ENCODE results near the gene SDHA. TPM values are rescaled to one million over a fixed set of nuclear protein-coding genes. Genes with fewer than 3 reads are reported as not detected.

SDHA gene
- total and polyA plus RNA-seq, 2 of the 13 experiments (the other 11 are each of a cell fraction or from before 2014, with no cell fraction given) = 185 to 240 TPM

DNA sequence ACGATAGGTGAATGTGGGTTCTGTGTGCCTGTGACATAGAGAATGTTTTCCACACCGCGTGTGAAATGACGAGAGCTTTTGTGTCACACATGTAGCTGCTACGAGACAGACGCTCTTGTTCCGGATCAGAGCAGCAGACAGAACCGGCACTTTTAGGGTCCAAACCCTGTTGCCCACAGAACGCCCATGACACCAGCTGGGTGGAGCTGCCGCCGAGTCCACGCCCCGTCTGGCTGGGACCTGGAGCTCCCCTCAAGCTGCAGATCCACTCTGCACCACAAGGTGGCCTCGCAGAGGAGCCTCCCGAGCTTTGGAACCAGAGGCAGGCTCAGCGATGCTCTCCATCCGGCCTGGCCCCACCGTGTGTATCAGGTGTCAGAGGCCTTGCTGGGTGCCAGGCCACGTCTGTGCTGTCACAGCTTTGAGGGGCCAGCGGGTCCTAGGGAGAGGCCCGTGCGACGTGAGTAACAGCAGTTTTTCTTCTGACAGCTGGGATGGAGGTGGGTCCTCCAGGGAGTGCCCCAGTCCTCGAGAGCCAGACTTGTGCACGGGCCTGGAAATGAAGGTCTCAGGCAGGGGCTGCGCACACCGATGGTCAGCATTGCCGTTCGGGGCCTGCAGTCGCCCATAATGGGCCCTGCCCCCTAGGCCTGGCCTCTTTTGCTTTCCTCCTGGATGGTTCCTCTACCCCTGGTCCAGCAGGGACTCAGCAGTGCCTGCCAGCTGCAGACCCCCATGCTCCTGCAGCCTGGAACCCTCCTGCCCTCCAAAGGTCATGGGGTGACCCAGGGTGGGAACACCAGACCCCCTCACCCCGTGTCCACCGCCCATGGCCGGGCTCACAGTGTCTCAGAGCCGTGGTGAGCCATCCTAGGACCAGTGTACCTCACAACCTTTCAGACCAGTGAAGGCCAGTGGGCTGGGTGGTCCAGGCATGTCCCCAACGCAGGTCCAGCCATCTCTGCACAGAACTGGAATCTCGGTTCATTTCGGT lies 29.3 kb upstream of the SDHA start (continued):
- TF ChIP-seq MED8 (CRISPR knock-in tag; IDR thresholded peaks at IDR 0.05; ENCODE audit: insufficient replicate concordance) (no peak), ZNF382 (CRISPR knock-in tag; IDR thresholded peaks at IDR 0.05; ENCODE audit: borderline replicate concordance) (no peak), NFKB2 (CRISPR knock-in tag; IDR thresholded peaks at IDR 0.05; ENCODE audit: borderline replicate concordance) (no peak; the same call in 1 of the 2 replicates), TAF1 (CRISPR knock-in tag; IDR thresholded peaks at IDR 0.05) (no peak), MEIS1 (CRISPR knock-in tag; IDR thresholded peaks at IDR 0.05; ENCODE audit: borderline replicate concordance) (no peak), ZNF616 (CRISPR knock-in tag; IDR thresholded peaks at IDR 0.05; ENCODE audit: low read depth) (no peak), ZNF589 (CRISPR knock-in tag; conservative IDR thresholded peaks at IDR 0.05) (no peak), MEF2D (CRISPR knock-in tag; IDR thresholded peaks at IDR 0.05) (no peak), HDAC6 (IDR thresholded peaks at IDR 0.05; ENCODE audit: low read depth, low read length) (no peak), POGZ (CRISPR knock-in tag; IDR thresholded peaks at IDR 0.05) (no peak), KDM6A (CRISPR knock-in tag; IDR thresholded peaks at IDR 0.05; ENCODE audit: low read depth) (no peak), ZBTB7B (CRISPR knock-in tag; IDR thresholded peaks at IDR 0.05) (no peak), MAF1 (CRISPR knock-in tag; IDR thresholded peaks at IDR 0.05; ENCODE audit: borderline replicate concordance) (no peak), RBFOX2 (IDR thresholded peaks at IDR 0.05; ENCODE audit: low read depth, low read length) (no peak), TEAD3 (CRISPR knock-in tag; optimal IDR thresholded peaks at IDR 0.05; ENCODE audit: borderline replicate concordance) (peak; percentile 69), ZNF451 (CRISPR knock-in tag; IDR thresholded peaks at IDR 0.05) (no peak), ZSCAN20 (CRISPR knock-in tag; IDR thresholded peaks at IDR 0.05; ENCODE audit: borderline replicate concordance) (no peak), ZBTB21 (CRISPR knock-in tag; IDR thresholded peaks at IDR 0.05) (no peak)
- TF ChIP-seq, protein P1, sequence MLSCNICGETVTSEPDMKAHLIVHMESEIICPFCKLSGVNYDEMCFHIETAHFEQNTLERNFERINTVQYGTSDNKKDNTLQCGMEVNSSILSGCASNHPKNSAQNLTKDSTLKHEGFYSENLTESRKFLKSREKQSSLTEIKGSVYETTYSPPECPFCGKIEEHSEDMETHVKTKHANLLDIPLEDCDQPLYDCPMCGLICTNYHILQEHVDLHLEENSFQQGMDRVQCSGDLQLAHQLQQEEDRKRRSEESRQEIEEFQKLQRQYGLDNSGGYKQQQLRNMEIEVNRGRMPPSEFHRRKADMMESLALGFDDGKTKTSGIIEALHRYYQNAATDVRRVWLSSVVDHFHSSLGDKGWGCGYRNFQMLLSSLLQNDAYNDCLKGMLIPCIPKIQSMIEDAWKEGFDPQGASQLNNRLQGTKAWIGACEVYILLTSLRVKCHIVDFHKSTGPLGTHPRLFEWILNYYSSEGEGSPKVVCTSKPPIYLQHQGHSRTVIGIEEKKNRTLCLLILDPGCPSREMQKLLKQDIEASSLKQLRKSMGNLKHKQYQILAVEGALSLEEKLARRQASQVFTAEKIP (CRISPR knock-in tag; IDR thresholded peaks at IDR 0.05; ENCODE audit: borderline replicate concordance) = no peak
- TF ChIP-seq, protein P2, sequence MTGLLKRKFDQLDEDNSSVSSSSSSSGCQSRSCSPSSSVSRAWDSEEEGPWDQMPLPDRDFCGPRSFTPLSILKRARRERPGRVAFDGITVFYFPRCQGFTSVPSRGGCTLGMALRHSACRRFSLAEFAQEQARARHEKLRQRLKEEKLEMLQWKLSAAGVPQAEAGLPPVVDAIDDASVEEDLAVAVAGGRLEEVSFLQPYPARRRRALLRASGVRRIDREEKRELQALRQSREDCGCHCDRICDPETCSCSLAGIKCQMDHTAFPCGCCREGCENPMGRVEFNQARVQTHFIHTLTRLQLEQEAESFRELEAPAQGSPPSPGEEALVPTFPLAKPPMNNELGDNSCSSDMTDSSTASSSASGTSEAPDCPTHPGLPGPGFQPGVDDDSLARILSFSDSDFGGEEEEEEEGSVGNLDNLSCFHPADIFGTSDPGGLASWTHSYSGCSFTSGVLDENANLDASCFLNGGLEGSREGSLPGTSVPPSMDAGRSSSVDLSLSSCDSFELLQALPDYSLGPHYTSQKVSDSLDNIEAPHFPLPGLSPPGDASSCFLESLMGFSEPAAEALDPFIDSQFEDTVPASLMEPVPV (CRISPR knock-in tag; IDR thresholded peaks at IDR 0.05) = no peak
- TF ChIP-seq, protein P3, sequence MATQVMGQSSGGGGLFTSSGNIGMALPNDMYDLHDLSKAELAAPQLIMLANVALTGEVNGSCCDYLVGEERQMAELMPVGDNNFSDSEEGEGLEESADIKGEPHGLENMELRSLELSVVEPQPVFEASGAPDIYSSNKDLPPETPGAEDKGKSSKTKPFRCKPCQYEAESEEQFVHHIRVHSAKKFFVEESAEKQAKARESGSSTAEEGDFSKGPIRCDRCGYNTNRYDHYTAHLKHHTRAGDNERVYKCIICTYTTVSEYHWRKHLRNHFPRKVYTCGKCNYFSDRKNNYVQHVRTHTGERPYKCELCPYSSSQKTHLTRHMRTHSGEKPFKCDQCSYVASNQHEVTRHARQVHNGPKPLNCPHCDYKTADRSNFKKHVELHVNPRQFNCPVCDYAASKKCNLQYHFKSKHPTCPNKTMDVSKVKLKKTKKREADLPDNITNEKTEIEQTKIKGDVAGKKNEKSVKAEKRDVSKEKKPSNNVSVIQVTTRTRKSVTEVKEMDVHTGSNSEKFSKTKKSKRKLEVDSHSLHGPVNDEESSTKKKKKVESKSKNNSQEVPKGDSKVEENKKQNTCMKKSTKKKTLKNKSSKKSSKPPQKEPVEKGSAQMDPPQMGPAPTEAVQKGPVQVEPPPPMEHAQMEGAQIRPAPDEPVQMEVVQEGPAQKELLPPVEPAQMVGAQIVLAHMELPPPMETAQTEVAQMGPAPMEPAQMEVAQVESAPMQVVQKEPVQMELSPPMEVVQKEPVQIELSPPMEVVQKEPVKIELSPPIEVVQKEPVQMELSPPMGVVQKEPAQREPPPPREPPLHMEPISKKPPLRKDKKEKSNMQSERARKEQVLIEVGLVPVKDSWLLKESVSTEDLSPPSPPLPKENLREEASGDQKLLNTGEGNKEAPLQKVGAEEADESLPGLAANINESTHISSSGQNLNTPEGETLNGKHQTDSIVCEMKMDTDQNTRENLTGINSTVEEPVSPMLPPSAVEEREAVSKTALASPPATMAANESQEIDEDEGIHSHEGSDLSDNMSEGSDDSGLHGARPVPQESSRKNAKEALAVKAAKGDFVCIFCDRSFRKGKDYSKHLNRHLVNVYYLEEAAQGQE (IDR thresholded peaks at IDR 0.05; ENCODE audit: borderline replicate concordance in 1 of 2, low read depth in 1 of 2, low read length in 2 of 2) = no peak
